GM18499 (cell line): ENCODE measurements around the gene RBM23.
"Not testable (repeated sequence)": the region's sequence is repeated elsewhere in the genome, so short reads cannot be mapped to it uniquely, and the experiment has no call there.

Experiments
- ATAC-seq: cut with Tn5 transposase; IDR thresholded peaks from one replicate; pipeline ENCODE4 v1.9.1; 2021; ENCODE audit warnings: moderate number of reproducible peaks; ENCODE audit not compliant: insufficient read depth, unreplicated experiment

The RBM23 gene

DNA sequence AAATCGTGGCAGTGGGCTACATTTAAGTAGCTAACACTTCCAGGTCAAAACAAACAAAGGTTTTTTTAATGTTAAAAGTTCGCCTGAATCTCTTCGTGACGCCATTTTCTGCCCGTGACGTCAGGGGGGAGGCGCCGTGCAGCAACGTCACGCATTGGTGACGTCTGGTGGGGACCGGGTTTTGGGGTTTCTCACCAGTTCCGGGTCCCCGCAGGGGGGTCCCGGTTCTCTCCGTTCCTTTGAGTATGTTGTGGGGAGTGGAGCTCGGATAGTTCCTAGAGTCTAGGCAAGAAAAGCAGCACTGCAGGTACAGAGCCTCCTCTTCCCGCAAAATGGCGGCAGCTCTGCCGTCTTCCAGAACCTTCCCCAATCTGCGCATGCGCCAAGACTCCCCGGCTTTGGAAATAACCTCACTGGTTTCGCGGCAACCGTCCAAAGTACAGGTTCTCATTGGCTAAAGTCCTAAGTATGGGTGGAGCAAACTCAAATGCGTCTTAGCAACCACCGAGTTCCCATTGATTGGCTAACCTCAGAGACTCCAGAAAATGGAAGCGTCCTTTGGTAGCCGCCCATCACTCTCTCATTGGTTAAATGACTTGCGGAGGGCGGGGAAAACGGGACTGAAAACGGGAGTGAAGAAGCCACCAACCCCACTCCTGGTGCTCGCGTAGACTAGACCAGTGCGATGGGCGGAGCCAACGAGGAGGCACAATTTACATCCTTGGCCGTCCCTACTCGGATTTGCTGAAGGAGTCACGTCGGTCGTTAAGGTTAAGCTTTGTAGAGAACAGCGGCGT is at the start of gene RBM23:
Gene RBM23, minus strand, starts transcription at position 346 of the 797 bp plus-strand sequence.
- peak; percentile 79 for ATAC-seq

- ATAC-seq, result no peak
Observed at GRCh38 chr14:22966783-22967269, 47.9 kb upstream of the RBM23 start.

DNA sequence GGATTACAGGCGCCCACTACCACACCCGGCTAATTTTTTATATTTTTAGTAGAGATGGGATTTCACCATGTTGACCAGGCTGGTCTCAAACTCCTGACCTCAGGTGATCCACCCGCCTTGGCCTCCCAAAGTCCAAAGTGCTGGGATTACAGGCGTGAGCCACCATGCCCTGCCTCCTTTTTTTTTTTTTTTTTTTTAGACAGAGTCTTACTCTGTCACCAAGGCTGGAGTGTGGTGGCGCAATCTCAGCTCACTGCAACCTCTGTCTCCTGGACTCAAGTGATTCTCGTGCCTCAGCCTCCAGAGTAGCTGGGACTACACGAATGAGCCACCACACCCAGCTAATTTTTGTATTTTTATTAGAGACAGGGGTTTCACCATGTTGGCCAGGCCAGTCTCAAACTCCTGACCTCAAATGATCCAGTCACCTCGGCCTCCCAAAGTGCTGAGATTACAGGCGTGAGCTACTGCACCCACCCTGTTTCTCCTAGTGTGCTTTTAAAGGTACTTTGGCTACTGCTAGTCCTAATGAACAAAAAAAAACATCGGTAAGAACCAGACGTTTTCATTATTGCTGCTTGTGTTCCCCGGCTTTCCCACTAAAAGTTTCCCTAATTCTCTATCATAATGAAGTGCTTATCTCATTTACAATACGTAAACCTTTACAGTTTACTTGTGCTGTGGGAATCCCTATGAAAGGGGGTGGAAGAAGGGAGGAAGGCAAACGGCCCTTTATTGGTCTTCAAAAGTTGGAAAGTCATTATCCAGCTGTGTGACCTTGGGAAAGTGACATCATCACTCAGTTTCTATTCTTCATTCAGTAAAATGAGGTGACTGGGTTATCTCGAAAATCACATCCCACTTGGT is 47.2 kb upstream of the RBM23 start:
- ATAC-seq, result not testable (repeated sequence)

DNA sequence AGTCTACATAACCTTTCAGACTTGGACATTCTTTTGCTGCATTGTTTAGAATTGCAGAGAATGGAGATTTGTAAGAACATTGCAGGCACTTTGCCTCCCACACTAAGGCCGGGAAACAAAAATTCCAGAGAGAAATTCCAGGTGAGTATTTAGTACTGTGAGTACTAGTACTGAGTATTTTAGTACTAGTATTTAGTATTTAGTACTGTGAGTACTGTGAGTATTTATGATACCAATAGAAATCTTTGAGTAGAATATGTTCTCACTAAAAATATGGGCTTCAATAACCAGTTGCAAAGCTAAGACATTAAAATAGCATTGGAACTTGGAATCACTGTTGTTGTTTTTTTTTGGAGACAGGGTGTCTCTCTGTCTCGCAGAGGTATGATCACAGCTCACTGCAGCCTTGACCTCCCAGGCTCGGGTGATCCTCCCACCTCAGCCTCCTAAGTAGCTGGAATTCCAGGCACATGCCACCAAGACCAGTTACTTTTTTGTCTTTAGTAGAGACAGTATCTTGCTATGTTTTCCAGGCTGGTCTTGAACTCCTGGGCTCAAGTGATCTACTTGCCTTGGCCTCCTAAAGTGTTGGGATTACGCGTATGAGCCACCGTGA is 43.2 kb upstream of the RBM23 start:
- ATAC-seq, result no peak

DNA sequence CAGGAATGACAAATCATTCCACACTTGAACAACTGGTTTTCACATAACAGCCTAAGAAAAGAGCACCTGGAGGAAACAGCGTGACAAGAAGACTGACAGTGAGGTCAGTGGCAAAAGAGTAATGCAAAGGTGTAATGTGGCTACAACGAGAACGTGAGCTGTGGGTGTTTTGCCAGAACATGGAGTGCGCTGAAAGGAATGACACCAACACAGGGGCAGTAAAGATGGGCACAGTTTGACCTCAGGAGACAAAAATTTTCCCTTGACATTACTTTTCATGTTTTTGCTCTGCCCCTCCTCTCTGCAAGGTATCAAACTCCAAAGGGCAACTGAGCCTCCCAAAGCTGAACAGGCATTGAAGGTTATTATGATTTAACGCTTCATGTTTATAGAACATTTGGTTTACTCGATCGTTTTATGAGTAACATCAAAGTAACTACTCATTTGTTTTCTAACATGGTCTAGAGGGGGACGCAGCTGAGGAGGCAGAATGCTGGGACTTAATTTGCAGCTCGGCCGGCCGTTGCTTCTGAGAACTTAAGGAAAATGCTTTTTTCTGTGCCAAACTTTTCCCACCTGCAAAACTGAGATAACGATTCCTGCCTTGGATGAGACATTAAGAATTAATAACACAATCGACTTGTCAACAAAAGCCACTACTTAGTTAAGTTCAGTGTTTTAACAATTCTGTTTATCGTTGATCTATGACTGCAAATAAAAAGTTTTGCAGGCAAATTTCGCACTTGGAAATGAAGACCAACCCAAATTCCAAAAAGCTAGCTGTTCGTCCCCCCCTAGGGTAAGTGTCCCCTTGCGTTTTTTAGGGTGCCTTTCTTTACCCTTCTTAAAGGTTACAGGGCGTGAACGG is 37.0 kb upstream of the RBM23 start:
- no peak for ATAC-seq

DNA sequence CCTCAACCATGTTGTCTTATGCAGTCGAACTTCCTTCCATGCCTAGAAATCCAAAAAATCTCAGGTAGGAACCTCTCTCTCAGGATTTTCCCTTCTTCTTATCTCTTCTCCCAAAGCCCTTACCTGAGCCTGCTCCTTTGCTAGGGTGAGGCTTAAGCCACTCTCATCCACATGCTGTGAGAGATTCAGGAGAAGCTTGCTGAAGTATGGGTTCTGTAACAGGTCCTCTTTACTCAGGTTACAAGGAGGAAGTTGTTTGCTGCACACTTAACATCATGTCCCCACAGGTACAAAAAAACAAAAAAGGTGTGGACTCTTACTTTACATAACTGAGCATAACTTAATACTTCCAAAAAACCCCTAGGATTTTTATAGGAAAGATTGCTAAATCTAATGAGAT is 33.5 kb upstream of the RBM23 start:
- no peak for ATAC-seq

DNA sequence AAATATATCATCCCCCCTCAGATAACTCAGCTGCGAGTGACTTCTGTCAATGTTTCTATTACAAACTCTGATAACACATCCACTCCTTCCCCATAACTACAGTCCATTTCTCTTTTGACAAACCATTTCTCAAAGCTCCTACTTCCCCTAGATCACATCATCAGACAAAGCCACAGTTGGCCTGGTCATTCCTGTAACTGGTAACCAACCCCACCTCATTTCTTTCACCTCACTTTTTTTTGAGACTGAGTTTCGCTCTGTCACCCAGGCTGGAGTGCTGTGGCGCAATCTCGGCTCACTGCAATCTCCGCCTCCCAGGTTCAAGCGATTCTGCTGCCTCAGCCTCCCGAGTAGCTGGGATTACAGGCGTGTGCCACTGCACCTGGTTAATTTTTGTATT is 32.8 kb upstream of the RBM23 start:
- not testable (repeated sequence) for ATAC-seq

GRCh38 chr14:22945642-22946041 is 26.7 kb upstream of the RBM23 start:
- no peak for ATAC-seq

- ATAC-seq, result no peak
Observed at GRCh38 chr14:22939684-22940083, 20.7 kb upstream of the RBM23 start.

GRCh38 chr14:22935156-22935555 is 16.2 kb upstream of the RBM23 start:
- no peak for ATAC-seq

DNA sequence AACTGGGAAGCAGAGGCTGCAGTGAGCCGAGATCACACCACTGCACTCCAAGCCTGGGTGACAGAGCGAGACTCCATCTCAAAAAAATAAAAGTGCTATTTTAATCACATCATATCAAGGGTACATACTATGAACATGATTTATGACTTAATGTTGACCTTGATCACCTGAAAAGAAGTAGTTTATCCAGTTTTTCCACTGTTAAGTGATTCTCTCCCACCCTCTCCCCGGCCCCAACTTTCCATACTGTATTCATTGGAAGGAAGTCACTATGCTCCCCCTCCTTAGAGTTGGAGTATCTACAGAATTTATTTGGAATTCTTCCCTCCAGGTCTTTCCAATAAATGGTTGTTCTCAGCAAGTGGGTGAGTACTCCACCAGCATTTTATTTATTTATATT is 13.2 kb upstream of the RBM23 start:
- no peak for ATAC-seq

- ATAC-seq, result no peak
Observed at GRCh38 chr14:22929961-22930364, 11.0 kb upstream of the RBM23 start.

DNA sequence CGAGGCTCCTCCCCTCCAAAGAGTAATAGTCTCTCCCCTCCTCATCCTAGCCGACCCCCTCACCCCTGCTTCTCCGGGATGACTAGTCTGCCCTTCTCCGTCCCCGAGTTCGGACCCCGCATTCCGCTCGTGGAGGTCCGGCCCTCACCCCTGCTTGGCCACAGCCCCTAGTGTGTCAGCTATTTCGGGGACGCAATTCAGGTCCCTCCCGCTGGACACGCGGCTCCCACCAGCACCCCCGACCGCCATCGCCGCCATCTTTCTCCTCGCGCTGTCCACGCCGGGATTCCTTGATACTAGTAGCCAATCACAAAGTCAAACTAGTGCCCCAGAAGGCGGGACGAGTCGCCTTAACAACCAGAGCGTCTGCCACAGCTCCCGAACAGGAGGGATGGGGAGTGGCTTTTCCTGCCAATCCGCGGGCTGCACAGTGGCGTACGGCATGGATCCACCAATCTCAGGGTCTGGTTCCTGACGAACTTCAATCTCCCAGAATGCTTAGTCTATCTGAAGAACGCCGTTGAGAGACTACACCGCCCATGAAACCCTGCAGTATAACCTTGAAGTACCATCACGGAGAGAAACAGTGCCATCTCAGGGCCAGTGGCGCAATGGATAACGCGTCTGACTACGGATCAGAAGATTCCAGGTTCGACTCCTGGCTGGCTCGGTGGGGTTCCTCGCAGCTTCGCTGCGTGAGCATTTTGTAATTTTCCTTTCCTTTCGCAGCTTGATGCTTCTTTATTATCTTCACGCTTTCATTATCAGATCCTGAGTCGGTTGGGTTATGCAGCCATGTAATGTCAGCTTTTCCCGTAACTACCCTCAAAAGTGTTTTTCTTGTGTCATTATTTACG is 10.4 kb upstream of the RBM23 start, which contains the start of gene PRMT5:
Gene PRMT5, minus strand, starts transcription at position 273 of the 857 bp plus-strand sequence. Its CDS starts 15 bp downstream, at position 258.
- ATAC-seq, result peak; percentile 84

DNA sequence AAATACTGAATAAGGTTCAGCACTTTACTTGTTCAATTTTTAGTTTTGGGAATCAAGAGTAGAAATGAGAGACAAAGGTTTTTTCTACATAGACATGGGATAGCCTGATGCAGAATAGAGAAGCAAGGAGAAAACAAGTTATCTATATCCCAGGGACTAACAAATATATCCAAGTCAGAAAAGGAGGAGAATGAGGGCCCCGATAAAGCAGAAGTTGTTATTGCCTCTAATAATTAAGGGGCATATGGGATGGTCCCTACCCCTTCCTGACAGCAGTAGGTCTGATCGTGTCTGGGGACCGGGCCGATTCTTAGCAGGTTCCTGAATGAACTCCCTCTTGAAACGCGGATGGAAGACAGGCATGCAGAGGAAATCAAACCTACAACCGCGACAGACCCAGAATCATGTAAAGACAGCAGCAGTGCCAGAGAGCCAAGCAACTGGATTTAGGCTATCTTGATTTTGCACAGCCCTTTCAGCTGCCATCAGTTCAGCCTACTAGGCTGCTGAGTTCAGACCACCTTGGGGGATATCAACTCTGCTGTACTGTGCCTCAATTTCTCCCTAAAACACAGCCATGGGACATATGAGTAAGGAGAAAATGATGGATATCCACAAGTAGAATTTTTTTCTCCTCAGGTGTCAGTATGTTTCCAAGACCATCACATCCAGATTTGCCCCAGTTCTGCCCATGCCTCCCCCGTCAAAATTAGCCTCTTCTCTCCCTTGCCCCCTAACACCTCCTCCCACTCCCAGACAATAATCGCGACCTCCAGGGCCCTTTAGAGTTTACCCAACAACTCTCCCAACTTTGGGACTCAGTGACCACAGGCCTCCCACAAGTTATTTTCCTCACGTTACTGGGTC is 9.5 kb upstream of the RBM23 start:
- no peak for ATAC-seq

DNA sequence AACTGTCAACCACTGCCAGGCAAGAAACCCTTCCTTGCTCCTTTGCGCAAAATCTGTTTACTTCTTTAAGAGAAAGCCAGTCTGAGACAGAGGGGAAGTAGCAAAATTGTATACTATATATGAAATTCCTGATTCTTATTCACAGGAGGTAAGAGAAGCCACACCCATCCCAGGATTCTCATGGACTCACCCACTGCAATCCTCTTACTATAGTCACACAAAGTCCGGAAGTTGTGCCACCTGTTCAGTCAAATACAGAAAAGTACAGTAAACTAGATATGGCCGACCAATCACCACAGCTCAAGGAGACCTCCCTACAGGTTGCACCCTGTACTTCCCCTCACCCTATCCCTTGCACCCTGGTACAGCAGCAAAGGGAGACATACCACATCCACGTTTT is 7.4 kb upstream of the RBM23 start:
- no peak for ATAC-seq

DNA sequence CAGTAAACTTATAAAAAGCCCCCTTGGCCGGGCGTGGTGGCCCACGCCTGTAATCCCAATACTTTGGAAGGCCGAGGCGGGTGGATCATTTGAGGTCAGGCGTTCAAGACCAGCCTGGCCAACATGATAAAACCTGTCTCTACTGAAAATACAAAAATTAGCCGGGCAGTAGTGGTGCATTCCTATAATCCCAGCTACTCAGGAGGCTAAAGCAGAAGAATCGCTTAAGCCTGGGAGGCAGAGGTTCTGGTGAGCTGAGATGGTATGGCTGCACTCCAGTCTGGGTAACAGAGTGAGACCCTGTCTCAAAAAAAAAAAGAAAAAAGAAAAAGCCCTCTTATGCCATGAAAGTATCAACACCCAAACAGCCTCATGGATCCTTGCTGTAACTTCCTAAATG is 6.6 kb upstream of the RBM23 start:
- ATAC-seq, result no peak

DNA sequence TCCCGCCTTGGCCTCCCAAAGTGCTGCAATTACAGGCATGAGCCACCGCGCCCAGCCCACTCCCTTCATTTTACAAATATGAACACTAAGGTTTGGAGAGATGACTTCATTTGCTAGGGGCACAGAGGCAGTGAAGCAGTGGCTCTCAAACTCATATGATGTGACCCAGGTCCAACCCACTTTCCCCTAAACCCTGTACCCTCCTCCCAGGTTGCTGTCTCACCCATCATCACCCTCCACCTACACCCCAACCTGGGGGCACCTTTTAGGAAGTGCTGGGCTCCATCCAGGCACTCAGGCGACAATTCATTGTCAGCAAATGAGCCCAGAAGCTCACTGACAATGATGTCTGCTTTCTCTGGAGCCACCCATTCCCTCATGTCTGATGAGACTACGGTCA is 4.8 kb upstream of the RBM23 start:
- no peak for ATAC-seq

DNA sequence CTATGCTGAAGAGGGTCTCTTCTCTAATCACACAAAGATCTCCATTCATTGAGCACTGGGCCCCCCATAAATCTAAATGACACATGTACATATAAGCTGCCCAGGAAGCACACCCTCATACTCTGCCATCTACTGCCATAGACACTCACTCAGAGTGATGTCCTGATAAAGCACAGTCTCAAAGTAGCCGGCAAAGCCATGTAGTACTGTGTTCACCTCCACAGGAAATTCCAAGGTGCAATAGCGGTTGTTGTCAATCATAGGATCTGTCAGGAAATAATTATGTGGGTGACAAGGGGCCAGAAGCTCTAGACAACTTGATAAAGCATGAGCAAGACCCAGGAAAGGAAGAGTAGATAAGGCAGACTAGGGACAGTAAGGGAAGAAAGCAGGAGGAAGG is 3.3 kb upstream of the RBM23 start:
- ATAC-seq, result no peak
